OCI-LY3 (cell line): ENCODE results near the gene SRPK1.
"Not testable (repeated sequence)": the region's sequence is repeated elsewhere in the genome, so short reads cannot be mapped to it uniquely, and the experiment has no call there.

ENCODE experiments used
- H2AFZ ChIP-seq: fragments of 200-600, 300-600 bp; shearing (Covaris generic); 2 replicates; pipeline ENCODE4 v1.6.0; 2014; ENCODE audit warnings: antibody characterized with exemption, low read depth, low read length
- H3K27ac ChIP-seq: fragments of 200-600, 300-600 bp; sonication (generic); 2 replicates; pipeline ENCODE4 v1.5.1; 2014; ENCODE audit warnings: mild to moderate bottlenecking, low read length, moderate library complexity, mixed read lengths
- H3K27me3 ChIP-seq: fragments of 200-600, 300-600 bp; sonication (generic); 2 replicates; pipeline ENCODE4 v1.6.1; 2014; ENCODE audit warnings: low read depth, low read length, mixed read lengths
- H3K36me3 ChIP-seq: fragments of 200-600, 300-600 bp; sonication (generic); replicated peaks from 2 replicates; pipeline ENCODE3; 2014; ENCODE audit warnings: low read depth, low read length, mixed read lengths
- H3K4me1 ChIP-seq: fragments of 300-600, 200-600 bp; sonication (generic); 2 replicates; pipeline ENCODE4 v1.6.1; 2014; ENCODE audit warnings: low read length, mixed read lengths
- H3K4me2 ChIP-seq: fragments of 200-600, 300-600 bp; sonication (generic); 2 replicates; pipeline ENCODE4 v1.6.1; 2014; ENCODE audit warnings: low read length, mixed read lengths
- H3K4me3 ChIP-seq: fragments of 300-600, 200-600 bp; sonication (generic); 2 replicates; pipeline ENCODE4 v1.5.1; 2014; ENCODE audit warnings: antibody characterized with exemption, mild to moderate bottlenecking, low read length, moderate library complexity
- H3K79me2 ChIP-seq: fragments of 300-600, 200-600 bp; shearing (Covaris generic); 2 replicates; pipeline ENCODE4 v1.6.1; 2014; ENCODE audit warnings: mild to moderate bottlenecking, low read length, mixed read lengths
- H3K9ac ChIP-seq: fragments of 300-600, 200-600 bp; shearing (Covaris generic); 2 replicates; pipeline ENCODE4 v1.6.0; 2014; ENCODE audit warnings: mild to moderate bottlenecking, low read length, moderate library complexity
- H3K9me3 ChIP-seq: fragments of 200-600, 300-600 bp; shearing (Covaris generic); 2 replicates; pipeline ENCODE4 v1.6.1; 2014; ENCODE audit warnings: low read length, mixed read lengths; ENCODE audit not compliant: insufficient read depth
- H4K20me1 ChIP-seq: fragments of 200-600, 300-600 bp; sonication (generic); 2 replicates; pipeline ENCODE4 v1.6.1; 2016; ENCODE audit warnings: low read length, mixed read lengths; ENCODE audit not compliant: insufficient read depth
- EZH2phosphoT487 ChIP-seq: fragments of 200-600 bp; shearing (Covaris generic); IDR thresholded peaks from 2 replicates; pipeline ENCODE4 v1.6.1; 2018; ENCODE audit warnings: antibody characterized with exemption, mixed run types, low read depth
- TF ChIP-seq, protein P1 (sequence below): fragments of 200-600, 300-600 bp; sonication (generic); IDR thresholded peaks from 2 replicates; pipeline ENCODE4 v1.5.1; 2014; ENCODE audit warnings: antibody characterized with exemption, low read length, low read depth

Gene SRPK1

DNA sequence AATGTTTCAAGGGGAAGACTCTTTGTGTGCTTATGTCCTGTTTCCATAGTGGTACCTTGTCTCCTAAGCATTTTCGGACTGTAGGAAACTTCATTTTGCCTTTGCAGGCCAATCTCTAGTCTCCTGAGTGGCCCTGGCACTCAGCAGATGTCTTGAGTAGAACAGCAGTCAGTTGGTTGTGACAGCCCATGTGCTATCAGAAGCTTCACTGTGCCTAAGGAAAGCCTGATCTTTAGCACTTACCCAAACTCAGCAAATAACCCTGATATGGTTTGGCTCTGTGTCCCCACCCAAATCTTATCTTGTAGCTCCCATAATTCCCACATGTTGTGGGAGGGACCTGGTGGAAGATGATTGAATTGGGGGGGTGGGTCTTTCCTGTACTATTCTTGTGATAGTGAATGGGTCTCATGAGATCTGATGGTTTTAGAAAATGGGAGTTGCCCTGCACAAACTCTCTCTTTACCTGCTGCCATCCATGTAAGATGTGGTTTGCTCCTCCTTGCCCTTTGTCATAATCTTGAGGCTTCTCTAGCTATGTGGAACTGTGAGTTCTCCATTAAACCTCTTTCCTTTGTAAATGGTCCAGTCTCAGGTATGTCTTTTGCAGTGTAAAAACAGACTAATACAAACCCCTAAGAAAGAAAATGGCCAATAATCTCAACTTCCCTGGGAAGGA is 15.9 kb upstream of the SRPK1 start:
- TF ChIP-seq, protein P1, sequence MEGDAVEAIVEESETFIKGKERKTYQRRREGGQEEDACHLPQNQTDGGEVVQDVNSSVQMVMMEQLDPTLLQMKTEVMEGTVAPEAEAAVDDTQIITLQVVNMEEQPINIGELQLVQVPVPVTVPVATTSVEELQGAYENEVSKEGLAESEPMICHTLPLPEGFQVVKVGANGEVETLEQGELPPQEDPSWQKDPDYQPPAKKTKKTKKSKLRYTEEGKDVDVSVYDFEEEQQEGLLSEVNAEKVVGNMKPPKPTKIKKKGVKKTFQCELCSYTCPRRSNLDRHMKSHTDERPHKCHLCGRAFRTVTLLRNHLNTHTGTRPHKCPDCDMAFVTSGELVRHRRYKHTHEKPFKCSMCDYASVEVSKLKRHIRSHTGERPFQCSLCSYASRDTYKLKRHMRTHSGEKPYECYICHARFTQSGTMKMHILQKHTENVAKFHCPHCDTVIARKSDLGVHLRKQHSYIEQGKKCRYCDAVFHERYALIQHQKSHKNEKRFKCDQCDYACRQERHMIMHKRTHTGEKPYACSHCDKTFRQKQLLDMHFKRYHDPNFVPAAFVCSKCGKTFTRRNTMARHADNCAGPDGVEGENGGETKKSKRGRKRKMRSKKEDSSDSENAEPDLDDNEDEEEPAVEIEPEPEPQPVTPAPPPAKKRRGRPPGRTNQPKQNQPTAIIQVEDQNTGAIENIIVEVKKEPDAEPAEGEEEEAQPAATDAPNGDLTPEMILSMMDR = no peak
- Histone ChIP-seq H3K9me3 (no peaks in the 10 kb centered on the region), H2AFZ (no peak overlapping the region), H3K4me2 (no peak overlapping the region), H3K27ac (no peak overlapping the region), H3K79me2 (no peaks in the 10 kb centered on the region), H3K9ac (no peak overlapping the region), H3K4me1 (no peaks in the 10 kb centered on the region), H4K20me1 (no peaks in the 10 kb centered on the region), H3K4me3 (no peak overlapping the region), H3K36me3 (no peaks in the 10 kb centered on the region), H3K27me3 (peaks cover 11% of the 10 kb centered on the region; the same call in 1 of the 2 replicates)

GRCh38 chr6:35935469-35935868 is 14.6 kb upstream of the SRPK1 start:
- no peaks in the 10 kb centered on the region for H3K9me3 ChIP-seq
- no peak overlapping the region for H3K27ac ChIP-seq
- H3K4me1 ChIP-seq = no peaks in the 10 kb centered on the region
- no peaks in the 10 kb centered on the region for H3K36me3 ChIP-seq
- no peaks in the 10 kb centered on the region for H4K20me1 ChIP-seq
- no peak overlapping the region for H3K9ac ChIP-seq
- no peaks in the 10 kb centered on the region for H3K79me2 ChIP-seq
- H3K27me3 ChIP-seq = peaks cover 11% of the 10 kb centered on the region; the same call in 1 of the 2 replicates
- H3K4me3 ChIP-seq = no peak overlapping the region
- no peak for TF ChIP-seq EZH2phosphoT487
- TF ChIP-seq, protein P1 = no peak
- H2AFZ ChIP-seq = no peak overlapping the region
- no peak overlapping the region for H3K4me2 ChIP-seq

GRCh38 chr6:35933844-35934243 is 12.9 kb upstream of the SRPK1 start:
- no peaks in the 10 kb centered on the region for H3K9me3 ChIP-seq
- no peak overlapping the region for H3K4me2 ChIP-seq
- peaks cover 11% of the 10 kb centered on the region; the same call in 1 of the 2 replicates for H3K27me3 ChIP-seq
- H3K4me1 ChIP-seq = no peaks in the 10 kb centered on the region
- no peak overlapping the region for H2AFZ ChIP-seq
- H3K36me3 ChIP-seq = no peaks in the 10 kb centered on the region
- no peaks in the 10 kb centered on the region for H4K20me1 ChIP-seq
- no peak overlapping the region for H3K9ac ChIP-seq
- no peak overlapping the region for H3K4me3 ChIP-seq
- TF ChIP-seq EZH2phosphoT487 = no peak
- TF ChIP-seq, protein P1 = no peak
- H3K27ac ChIP-seq = no peak overlapping the region
- H3K79me2 ChIP-seq = no peaks in the 10 kb centered on the region

DNA sequence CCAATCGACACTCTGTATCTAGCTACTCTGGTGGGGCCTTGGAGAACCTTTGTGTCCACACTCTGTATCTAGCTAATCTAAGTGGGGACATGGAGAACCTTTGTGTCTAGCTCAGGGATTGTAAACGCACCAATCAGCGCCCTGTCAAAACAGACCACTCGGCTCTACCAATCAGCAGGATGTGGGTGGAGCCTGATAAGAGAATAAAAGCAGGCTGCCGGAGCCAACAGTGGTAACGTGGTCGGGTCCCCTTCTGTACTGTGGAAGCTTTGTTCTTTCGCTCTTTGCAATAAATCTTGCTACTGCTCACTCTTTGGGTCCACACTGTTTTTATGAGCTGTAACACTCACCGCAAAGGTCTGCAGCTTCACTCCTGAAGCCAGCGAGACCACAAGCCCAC is 11.0 kb upstream of the SRPK1 start:
- H3K79me2 ChIP-seq, H4K20me1 ChIP-seq, H2AFZ ChIP-seq, H3K9ac ChIP-seq, H3K4me3 ChIP-seq, H3K4me2 ChIP-seq, H3K36me3 ChIP-seq, H3K4me1 ChIP-seq, H3K27ac ChIP-seq, H3K9me3 ChIP-seq: not testable (repeated sequence)
- H3K27me3 ChIP-seq = peaks cover 11% of the 10 kb centered on the region; the same call in 1 of the 2 replicates
